SH-SY5Y (cell line): ENCODE data around the gene LCP1.

ENCODE experiments used
- GATA2 ChIP-seq: IDR thresholded peaks from 2 replicates; pipeline ENCODE4 v1.6.1; 2011; ENCODE audit warnings: mild to moderate bottlenecking, low read depth, low read length
- GATA3 ChIP-seq: IDR thresholded peaks from 2 replicates; pipeline ENCODE4 v1.6.1; 2011; ENCODE audit warnings: low read depth, mild to moderate bottlenecking, low read length, moderate library complexity

DNA sequence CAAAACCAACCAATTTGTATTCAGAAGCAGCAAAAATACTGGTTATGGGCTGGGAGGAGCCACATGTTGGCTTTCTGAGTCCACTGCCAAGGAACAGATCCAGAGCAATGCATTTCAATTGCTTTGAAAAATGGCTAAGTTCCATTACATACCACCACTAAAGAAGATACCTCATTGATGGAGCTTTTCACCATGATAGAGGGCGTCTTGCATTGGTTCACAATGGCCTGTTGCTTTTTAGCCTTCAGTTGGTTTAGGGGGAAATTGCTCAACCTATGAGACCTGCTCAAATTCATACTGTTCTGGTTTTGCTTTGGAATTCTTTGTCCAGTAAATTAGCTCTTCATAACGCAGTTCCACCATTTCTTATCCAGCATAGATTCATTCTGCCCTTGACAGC lies 55.9 kb downstream of the LCP1 start:
- TF ChIP-seq GATA2 = no peak
- TF ChIP-seq GATA3 = no peak
